NCI-H82 treated with DMSO at 0.1 percent for 48 hours (cell line): ENCODE data around the gene HNRNPUL1.
A peak's percentile ranks its signal among the peaks of the same experiment; 100 is the strongest.

ENCODE experiments used
- DNase-seq: peaks from one replicate; lab custom pipeline; 2025; ENCODE audit not compliant: unreplicated experiment; lab: John Stamatoyannopoulos, UW

The HNRNPUL1 gene

GRCh38 chr19:41307090-41307875, 43.1 kb downstream of the HNRNPUL1 start:
- no peak for DNase-seq

- no peak for DNase-seq
These were observed 43.8 kb downstream of the HNRNPUL1 start for GRCh38 chr19:41307954-41308449.

- peak; percentile 51 for DNase-seq
These were observed 44.4 kb downstream of the HNRNPUL1 start for GRCh38 chr19:41308450-41309179.

- DNase-seq: no peak
These were observed 45.2 kb downstream of the HNRNPUL1 start for GRCh38 chr19:41309180-41310032.

GRCh38 chr19:41310033-41310831, 46.1 kb downstream of the HNRNPUL1 start, which contains the start of gene CCDC97:
TSS of gene CCDC97 (plus strand) at chr19:41310172. CDS start at chr19:41310311, 139 bp downstream.
- peak; percentile 78 for DNase-seq

- DNase-seq: no peak
These were observed 46.9 kb downstream of the HNRNPUL1 start for GRCh38 chr19:41311072-41311471.

GRCh38 chr19:41311613-41312012, 47.4 kb downstream of the HNRNPUL1 start:
- no peak for DNase-seq

- DNase-seq: no peak
These were observed 52.2 kb downstream of the HNRNPUL1 start for GRCh38 chr19:41316306-41316920.

GRCh38 chr19:41318696-41319499, 54.7 kb downstream of the HNRNPUL1 start:
- DNase-seq: no peak

GRCh38 chr19:41319500-41320184, 55.5 kb downstream of the HNRNPUL1 start:
- no peak for DNase-seq

GRCh38 chr19:41320185-41320518, 56.0 kb downstream of the HNRNPUL1 start:
- DNase-seq: no peak

GRCh38 chr19:41320568-41320967, 56.4 kb downstream of the HNRNPUL1 start:
- no peak for DNase-seq

GRCh38 chr19:41321204-41321599, 57.0 kb downstream of the HNRNPUL1 start:
- no peak for DNase-seq

- no peak for DNase-seq
These were observed 57.6 kb downstream of the HNRNPUL1 start for GRCh38 chr19:41321600-41322270.

GRCh38 chr19:41322451-41322850, 58.3 kb downstream of the HNRNPUL1 start:
- DNase-seq: no peak

GRCh38 chr19:41323023-41323422, 58.9 kb downstream of the HNRNPUL1 start:
- DNase-seq: no peak

GRCh38 chr19:41323430-41324125, 59.4 kb downstream of the HNRNPUL1 start:
- no peak for DNase-seq
